ENCODE measurements around the gene ANKFN1.
A peak's percentile ranks its signal among the peaks of the same experiment; 100 is the strongest.

ANKFN1 gene

GRCh38 chr17:56173026-56173425, 19.8 kb downstream of the ANKFN1 start:
- no peak for DNase-seq
- in situ Hi-C loops (cut with HindIII; ENCODE audit: low pct_ligation_motif_present, low pct_unique_long_range_greater_than_20kb, low sequenced_read_pairs) = no loop called here

DNA sequence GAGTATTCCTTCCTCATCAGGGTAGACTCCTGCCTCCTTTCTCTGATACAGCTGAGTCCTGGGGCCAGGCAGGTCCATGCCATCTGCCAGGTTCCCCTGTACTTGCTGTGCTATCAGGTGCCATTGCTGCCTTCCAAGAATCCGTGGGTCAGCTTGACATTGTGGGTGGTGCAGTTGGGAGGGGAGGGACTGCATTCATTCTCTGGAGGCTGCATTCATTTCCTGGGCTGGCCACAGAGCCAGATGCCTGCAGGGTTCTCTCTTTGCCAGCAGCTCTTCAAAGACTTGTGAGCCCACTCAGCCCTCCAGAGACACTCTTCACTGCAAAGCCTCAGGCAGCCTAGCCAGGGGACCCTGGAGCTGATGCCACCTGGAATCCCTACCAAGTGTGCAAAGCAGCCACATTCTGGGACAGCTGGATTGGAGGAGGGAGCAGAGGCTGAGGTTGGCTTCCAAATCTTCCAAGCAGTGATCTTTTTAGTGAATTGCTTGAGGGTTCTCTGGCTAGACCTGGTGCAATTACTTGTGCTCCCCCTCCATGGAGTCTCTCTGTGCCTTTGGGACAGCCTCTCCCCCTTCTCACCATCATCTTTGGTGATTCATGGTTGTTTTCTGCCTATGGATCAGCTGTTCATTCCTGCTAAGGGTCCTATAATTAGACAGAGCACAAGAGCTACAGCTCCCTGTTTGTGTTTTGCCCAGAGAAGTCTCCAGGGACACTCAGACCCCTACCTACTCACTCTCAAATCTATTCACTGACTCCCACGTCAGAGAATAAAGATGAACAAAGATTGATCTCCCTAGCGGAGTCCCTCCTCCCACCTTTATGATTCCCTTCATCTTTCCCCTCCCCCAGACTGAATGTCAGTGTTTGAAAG, 20.9 kb downstream of the ANKFN1 start:
- no peak for DNase-seq

DNA sequence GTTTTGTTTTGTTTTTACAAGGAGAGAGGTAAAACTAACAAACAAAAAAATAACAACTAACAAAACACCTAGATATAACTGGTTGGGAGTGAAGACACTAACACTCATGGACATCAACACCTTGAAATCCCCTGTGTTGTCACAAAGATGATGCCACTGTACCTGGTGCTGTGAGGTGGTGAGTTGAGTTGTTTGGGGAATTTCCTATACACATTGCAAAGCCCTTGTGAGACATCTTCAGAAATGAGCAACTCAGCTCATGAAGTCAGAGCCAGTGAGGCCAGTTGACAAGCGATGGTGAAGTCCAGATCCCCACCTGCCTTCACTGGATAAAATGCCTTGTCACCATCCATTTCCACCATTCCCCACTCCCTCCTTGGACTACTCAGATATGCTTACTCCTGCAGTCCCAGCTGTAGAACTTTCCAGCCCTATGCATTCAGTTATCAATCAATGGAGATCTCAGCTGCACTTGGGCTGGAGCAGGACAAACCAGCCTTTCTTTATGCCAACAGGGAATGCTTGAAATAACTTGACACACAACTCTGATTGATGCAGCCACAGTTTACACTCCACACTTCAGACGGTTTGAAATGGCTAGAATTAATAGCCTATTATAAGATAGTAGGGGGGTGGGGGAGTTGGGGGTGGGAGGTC, 22.2 kb downstream of the ANKFN1 start:
- DNase-seq = no peak
- in situ Hi-C loops (cut with HindIII; ENCODE audit: low pct_ligation_motif_present, low pct_unique_long_range_greater_than_20kb, low sequenced_read_pairs) = no loop called here

More for the DNA sequence above, 20.9 kb downstream of the ANKFN1 start:
- in situ Hi-C loops (cut with HindIII; ENCODE audit: low pct_ligation_motif_present, low pct_unique_long_range_greater_than_20kb, low sequenced_read_pairs) = no loop called here

- in situ Hi-C loops (cut with HindIII; ENCODE audit: low pct_ligation_motif_present, low pct_unique_long_range_greater_than_20kb, low sequenced_read_pairs) = no loop called here
- no peak for DNase-seq
Measured at GRCh38 chr17:56176091-56176490, 22.8 kb downstream of the ANKFN1 start.

DNA sequence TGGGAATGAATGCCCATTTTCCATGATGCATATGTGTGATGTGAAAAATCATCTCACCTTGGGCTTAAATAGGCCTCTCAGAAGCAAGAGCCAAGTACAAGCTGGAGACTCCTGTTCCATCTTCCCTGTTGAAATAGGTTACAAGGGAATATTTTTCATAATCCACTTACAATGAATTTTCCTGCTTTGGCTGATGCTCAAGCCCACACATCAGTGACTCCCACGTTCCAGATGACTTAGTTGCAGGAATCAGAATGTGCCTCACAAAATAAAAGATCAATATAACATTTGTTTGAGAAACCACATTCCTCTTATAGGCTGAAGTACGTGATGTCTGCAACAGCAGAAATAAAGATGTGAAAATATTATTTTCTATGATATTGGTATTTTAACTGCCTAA, 24.1 kb downstream of the ANKFN1 start:
- in situ Hi-C loops (cut with HindIII; ENCODE audit: low pct_ligation_motif_present, low pct_unique_long_range_greater_than_20kb, low sequenced_read_pairs) = no loop called here
- DNase-seq = no peak

DNA sequence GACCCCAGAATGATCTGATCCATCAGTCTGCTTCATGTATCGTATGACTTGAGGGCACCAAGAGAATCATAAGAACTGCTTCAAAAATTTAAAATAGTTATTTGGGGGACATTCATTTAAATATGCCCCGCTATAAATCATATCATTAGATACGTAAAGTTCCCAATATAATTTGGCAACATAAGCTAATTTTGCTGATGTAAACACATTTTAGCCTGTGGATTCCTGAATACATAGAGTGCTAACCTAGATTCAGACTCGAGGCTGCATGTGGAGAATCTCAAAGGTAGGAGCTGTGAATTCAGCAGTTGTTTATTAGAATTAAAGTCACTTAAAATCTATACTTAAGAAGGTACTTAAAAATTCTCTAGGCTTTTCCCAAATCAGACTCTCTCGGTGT, 24.9 kb downstream of the ANKFN1 start:
- in situ Hi-C loops (cut with HindIII; ENCODE audit: low pct_ligation_motif_present, low pct_unique_long_range_greater_than_20kb, low sequenced_read_pairs) = no loop called here
- DNase-seq = no peak

DNA sequence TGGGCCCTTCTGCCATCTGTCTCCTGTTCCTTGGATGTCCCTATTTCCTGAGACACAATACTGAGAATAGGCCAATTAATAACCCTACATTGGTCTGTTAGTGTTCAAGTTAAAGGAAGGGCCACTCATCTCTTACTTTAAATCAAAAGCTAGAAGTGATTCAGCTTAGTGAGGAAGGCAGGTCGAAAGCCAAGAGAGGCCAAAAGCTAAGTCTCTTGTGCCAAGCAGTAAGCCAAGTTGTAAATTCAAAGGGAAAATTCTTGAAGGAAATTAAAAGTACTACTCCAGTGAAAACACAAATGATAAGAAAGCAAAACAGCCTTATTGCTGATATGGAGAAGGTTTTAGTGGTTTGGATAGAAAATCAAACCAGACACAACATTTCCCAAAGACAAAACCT, 28.8 kb downstream of the ANKFN1 start:
- no peak for DNase-seq
- in situ Hi-C loops (cut with HindIII; ENCODE audit: low pct_ligation_motif_present, low pct_unique_long_range_greater_than_20kb, low sequenced_read_pairs) = no loop called here

GRCh38 chr17:56184650-56185049, 31.4 kb downstream of the ANKFN1 start:
- no peak for DNase-seq
- in situ Hi-C loops (cut with HindIII; ENCODE audit: low pct_ligation_motif_present, low pct_unique_long_range_greater_than_20kb, low sequenced_read_pairs) = no loop called here

DNA sequence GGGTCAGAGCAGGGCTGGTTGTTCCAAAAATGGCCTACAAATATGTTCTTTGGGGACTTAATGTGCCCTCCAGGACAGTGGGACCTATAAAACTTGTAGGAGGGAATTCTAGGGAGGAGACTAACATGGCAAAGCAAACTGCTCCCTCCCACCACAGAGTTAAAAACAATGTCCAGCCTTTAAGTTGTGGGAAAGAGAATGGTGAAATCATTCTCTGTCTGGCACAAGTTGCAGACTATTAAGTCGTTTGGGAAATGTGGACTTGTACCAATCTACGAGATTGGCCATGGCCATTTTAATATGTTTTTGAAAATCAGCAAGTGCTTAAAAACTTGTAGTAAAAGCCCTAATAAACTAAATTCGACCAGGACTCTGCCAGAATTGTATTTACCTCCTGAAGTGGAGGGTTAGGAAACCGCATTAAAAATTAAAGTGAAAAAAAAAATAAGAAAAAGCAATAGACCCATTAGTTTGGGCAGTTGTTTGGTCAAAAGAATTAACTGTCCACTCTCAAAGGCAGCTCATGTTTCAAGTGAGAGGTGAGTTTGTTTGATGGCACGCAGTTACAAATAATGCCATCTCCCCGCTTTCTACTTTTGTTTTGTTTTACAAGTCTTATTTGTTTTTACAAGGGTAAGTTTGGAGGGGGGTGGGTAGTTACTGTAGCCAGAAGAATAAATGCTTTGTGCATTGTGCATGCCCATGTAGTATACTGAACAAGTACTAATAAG, 32.4 kb downstream of the ANKFN1 start:
- no peak for DNase-seq

DNA sequence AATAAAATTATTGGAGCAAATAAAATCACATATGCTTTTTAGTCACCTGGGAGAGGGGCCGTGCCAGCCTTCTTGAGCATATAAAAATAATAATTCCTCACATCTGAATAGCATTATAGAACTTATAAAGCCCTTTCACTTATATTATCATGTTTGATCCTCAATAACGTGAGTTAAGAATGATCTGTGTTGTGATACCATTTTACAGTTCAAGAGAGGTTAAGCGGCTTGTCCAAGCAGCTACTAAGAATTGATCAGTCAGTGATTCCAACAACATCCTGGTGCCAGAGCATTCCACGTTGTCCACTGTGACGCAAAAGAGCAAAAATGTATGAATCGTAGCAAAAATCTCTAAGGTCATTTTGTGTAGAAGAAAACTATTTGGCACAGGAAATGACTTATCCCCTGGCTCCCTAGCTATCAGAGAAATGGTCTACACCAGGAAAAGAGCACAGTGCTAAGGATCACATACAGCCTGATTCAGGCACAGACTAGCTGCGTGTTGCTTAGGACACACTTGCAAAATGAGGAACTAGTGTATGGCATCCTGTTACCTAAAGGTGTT, 33.0 kb downstream of the ANKFN1 start:
- peak; percentile 11 for DNase-seq
- in situ Hi-C loops (cut with HindIII; ENCODE audit: low pct_ligation_motif_present, low pct_unique_long_range_greater_than_20kb, low sequenced_read_pairs) = no loop called here

More for the DNA sequence above, 32.4 kb downstream of the ANKFN1 start:
- in situ Hi-C loops (cut with HindIII; ENCODE audit: low pct_ligation_motif_present, low pct_unique_long_range_greater_than_20kb, low sequenced_read_pairs) = no loop called here

- in situ Hi-C loops (cut with HindIII; ENCODE audit: low pct_ligation_motif_present, low pct_unique_long_range_greater_than_20kb, low sequenced_read_pairs) = no loop called here
- peak; percentile 42 for DNase-seq
Measured at GRCh38 chr17:56203430-56203829, 50.2 kb downstream of the ANKFN1 start.

GRCh38 chr17:56206351-56206750, 53.1 kb downstream of the ANKFN1 start:
- no peak for DNase-seq
- in situ Hi-C loops (cut with HindIII; ENCODE audit: low pct_ligation_motif_present, low pct_unique_long_range_greater_than_20kb, low sequenced_read_pairs) = no loop called here

DNA sequence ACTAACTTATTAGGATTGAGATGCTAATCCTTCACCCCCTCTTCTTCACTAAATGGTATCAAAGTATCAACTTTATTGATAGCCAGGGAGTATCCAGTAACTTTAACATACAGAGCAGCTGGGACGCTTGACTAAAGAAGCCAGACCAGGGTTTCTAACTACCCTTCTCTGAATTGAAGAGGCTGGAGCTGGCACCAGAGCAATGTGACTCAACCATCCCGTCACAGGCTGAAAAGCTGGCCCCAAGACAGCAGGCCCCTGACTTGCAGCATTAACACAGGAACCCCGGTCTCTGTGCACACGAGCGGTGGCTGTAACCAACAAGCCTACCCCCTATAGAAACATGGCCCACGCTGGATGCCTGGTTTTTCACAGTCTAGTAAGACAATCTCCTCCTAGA, 59.8 kb downstream of the ANKFN1 start:
- DNase-seq = no peak
- in situ Hi-C loops (cut with HindIII; ENCODE audit: low pct_ligation_motif_present, low pct_unique_long_range_greater_than_20kb, low sequenced_read_pairs) = no loop called here

GRCh38 chr17:56217921-56218320, 64.6 kb downstream of the ANKFN1 start:
- in situ Hi-C loops (cut with HindIII; ENCODE audit: low pct_ligation_motif_present, low pct_unique_long_range_greater_than_20kb, low sequenced_read_pairs) = no loop called here
- DNase-seq = no peak

- in situ Hi-C loops (cut with HindIII; ENCODE audit: low pct_ligation_motif_present, low pct_unique_long_range_greater_than_20kb, low sequenced_read_pairs) = no loop called here
Measured at GRCh38 chr17:56222255-56222654, 69.0 kb downstream of the ANKFN1 start.

GRCh38 chr17:56230660-56231059, 77.4 kb downstream of the ANKFN1 start:
- in situ Hi-C loops (cut with HindIII; ENCODE audit: low pct_ligation_motif_present, low pct_unique_long_range_greater_than_20kb, low sequenced_read_pairs) = no loop called here
- DNase-seq = no peak

More at GRCh38 chr17:56222255-56222654, 69.0 kb downstream of the ANKFN1 start:
- no peak for DNase-seq

DNA sequence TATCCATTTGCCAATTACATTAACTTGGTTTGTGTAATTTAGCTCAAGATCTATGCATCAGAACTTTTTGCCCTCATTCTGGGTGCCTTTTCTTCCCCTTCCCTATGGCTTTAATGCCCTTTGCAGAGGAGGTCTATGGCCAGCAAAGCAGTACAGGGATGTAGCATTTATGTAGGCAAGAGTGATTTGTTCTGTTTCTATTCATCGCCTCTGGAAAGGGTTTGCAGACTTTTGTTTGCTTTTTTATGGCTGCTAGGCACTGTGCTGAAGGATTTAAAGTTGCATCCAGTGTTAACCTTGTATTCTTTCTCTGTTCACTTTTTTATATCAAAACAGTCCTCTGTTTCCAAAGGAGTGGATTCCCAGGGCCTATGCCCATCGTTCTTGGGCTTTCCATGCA, 78.0 kb downstream of the ANKFN1 start:
- DNase-seq = no peak
- in situ Hi-C loops (cut with HindIII; ENCODE audit: low pct_ligation_motif_present, low pct_unique_long_range_greater_than_20kb, low sequenced_read_pairs) = no loop called here

DNA sequence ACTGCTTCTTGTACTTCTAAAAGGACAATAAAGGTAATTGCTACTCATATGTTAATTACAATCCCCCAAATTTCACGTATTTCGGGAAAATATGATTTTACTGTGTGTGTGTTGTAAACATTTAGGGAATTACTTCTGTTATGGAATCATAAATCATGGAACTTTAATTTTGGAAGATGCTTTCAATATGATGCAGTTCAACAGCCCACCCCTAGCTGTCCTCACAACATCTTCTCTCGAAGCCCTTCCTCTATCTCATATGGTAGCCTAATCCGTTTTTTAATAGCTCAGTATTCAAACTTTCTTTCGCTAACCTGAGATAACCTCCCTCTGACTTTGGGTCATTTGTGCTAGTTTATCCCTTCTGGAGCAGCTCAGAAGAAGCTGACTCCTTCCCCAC, 78.4 kb downstream of the ANKFN1 start:
- in situ Hi-C loops (cut with HindIII; ENCODE audit: low pct_ligation_motif_present, low pct_unique_long_range_greater_than_20kb, low sequenced_read_pairs) = no loop called here
- DNase-seq = no peak

DNA sequence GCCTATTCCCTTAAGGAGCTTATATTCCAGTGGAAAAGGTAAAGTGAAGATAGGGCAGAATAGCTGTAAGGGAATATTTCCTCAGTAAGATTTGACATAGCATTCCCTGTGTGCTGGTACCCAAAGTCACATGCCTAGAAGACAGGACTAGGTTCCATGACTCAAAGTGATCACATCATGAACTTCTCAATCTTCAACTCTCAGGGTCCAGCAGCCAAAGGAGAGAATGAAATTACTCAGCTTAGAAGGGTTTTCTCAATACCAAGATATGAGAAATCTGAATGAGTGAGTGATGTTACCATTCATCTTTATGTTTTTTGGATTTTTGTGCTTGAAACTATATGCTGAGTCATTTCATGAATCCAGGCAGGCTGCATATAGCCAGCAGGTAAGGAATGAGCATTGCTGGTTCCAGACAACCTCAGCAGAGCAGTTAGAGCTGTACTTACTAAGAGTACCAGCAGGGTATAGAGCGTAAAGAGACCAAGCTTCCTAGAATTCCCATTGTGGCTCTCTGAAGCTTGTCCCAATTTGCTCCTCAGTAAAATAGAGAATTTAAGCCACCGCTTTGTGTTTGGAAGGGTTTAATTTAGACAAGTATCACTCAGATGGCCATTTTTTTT, 91.1 kb downstream of the ANKFN1 start:
- in situ Hi-C loops (cut with HindIII; ENCODE audit: low pct_ligation_motif_present, low pct_unique_long_range_greater_than_20kb, low sequenced_read_pairs) = no loop called here
- DNase-seq = no peak

All from ACHN (cell line).